Neural cell (in vitro differentiated cells): ENCODE data around the gene PPM1A. TPM values are rescaled to one million over a fixed set of nuclear protein-coding genes. Genes with fewer than 3 reads are reported as not detected.

Source experiments
- H2AFZ ChIP-seq: fragments of 200-600, 300-800 bp; sonication (generic), shearing (Covaris generic); 2 replicates; pipeline ENCODE4 v1.6.0; 2014; ENCODE audit warnings: low read depth, mild to moderate bottlenecking, antibody characterized with exemption, low read length, moderate library complexity
- H3F3A ChIP-seq: fragments of 200-600 bp; shearing (Covaris generic); 2 replicates; pipeline ENCODE4 v1.6.1; 2016; ENCODE audit warnings: mild to moderate bottlenecking, moderate library complexity, mixed read lengths, antibody characterized with exemption, low read length; ENCODE audit not compliant: insufficient read depth, poor library complexity, severe bottlenecking
- H3K27ac ChIP-seq: fragments of 200-600, 300-800 bp; sonication (generic), shearing (Covaris generic); 2 replicates; pipeline ENCODE4 v1.5.1; 2014; ENCODE audit warnings: mild to moderate bottlenecking, low read length, moderate library complexity
- H3K27me3 ChIP-seq: fragments of 300-800, 200-600 bp; sonication (generic), shearing (Covaris generic); 2 replicates; pipeline ENCODE4 v1.6.0; 2014; ENCODE audit warnings: mild to moderate bottlenecking, low read depth, low read length, moderate library complexity; ENCODE audit not compliant: insufficient read depth
- H3K36me3 ChIP-seq: fragments of 300-800, 200-600 bp; sonication (generic), shearing (Covaris generic); 2 replicates; pipeline ENCODE4 v1.5.1; 2014; ENCODE audit warnings: mild to moderate bottlenecking, antibody characterized with exemption, low read length, moderate library complexity; ENCODE audit not compliant: insufficient read depth
- H3K4me2 ChIP-seq: fragments of 300-800, 200-600 bp; sonication (generic), shearing (Covaris generic); 2 replicates; pipeline ENCODE4 v1.6.0; 2014; ENCODE audit warnings: mild to moderate bottlenecking, low read length
- H3K4me3 ChIP-seq: fragments of 300-800, 200-600 bp; sonication (generic), shearing (Covaris generic); 2 replicates; pipeline ENCODE4 v1.5.1; 2014; ENCODE audit warnings: mild to moderate bottlenecking, low read length, moderate library complexity
- H3K79me2 ChIP-seq: fragments of 200-600 bp; shearing (Covaris generic); replicated peaks from 2 replicates; pipeline ENCODE4 v1.6.0; 2014; ENCODE audit warnings: mild to moderate bottlenecking, low read length, moderate library complexity; ENCODE audit not compliant: insufficient read depth
- H3K9ac ChIP-seq: fragments of 300-800, 200-600 bp; sonication (generic), shearing (Covaris generic); 2 replicates; pipeline ENCODE4 v1.6.1; 2016; ENCODE audit warnings: mild to moderate bottlenecking, low read length, mixed read lengths
- H3K9me2 ChIP-seq: fragments of 200-600 bp; shearing (Covaris generic); 2 replicates; pipeline ENCODE4 v1.6.1; 2016; ENCODE audit warnings: mild to moderate bottlenecking, low read length, mixed read lengths; ENCODE audit not compliant: insufficient read depth
- H3K9me3 ChIP-seq: fragments of 200-600, 300-800 bp; sonication (generic), shearing (Covaris generic); 2 replicates; pipeline ENCODE4 v1.6.1; 2016; ENCODE audit warnings: mild to moderate bottlenecking, mixed run types, low read length, moderate library complexity, mixed read lengths
- H4K20me1 ChIP-seq: fragments of 200-600 bp; shearing (Covaris generic); 2 replicates; pipeline ENCODE4 v1.6.1; 2016; ENCODE audit warnings: mild to moderate bottlenecking, mixed run types; ENCODE audit not compliant: insufficient read depth
- CTCF ChIP-seq: fragments of 450-650 bp; IDR thresholded peaks from 2 replicates; pipeline ENCODE4 v1.5.1; 2014; ENCODE audit warnings: antibody characterized with exemption, mild to moderate bottlenecking, moderate library complexity; ENCODE audit not compliant: poor library complexity, severe bottlenecking
- EP300 ChIP-seq: fragments of 450-650 bp; conservative IDR thresholded peaks from 2 replicates; pipeline ENCODE4 v1.6.1; 2014; ENCODE audit warnings: antibody characterized with exemption, mild to moderate bottlenecking, moderate library complexity; ENCODE audit not compliant: poor library complexity, severe bottlenecking
- EZH2 ChIP-seq: fragments of 200-600, 300-800 bp; shearing (Covaris generic), sonication (generic); IDR thresholded peaks from 2 replicates; pipeline ENCODE4 v1.6.1; 2014; ENCODE audit warnings: antibody characterized with exemption, low read length, borderline replicate concordance, mild to moderate bottlenecking; ENCODE audit not compliant: insufficient read depth, poor library complexity, severe bottlenecking
- MXI1 ChIP-seq: fragments of 450-650 bp; conservative IDR thresholded peaks from 2 replicates; pipeline ENCODE4 v1.6.1; 2014; ENCODE audit warnings: antibody characterized with exemption, mild to moderate bottlenecking; ENCODE audit not compliant: poor library complexity, severe bottlenecking
- POLR2AphosphoS5 ChIP-seq: IDR thresholded peaks from 2 replicates; pipeline ENCODE4 v1.6.1; 2012
- RAD21 ChIP-seq: fragments of 450-650 bp; conservative IDR thresholded peaks from 2 replicates; pipeline ENCODE4 v1.6.1; 2014; ENCODE audit warnings: antibody characterized with exemption, mild to moderate bottlenecking, moderate library complexity
- REST ChIP-seq: IDR thresholded peaks from 2 replicates; pipeline ENCODE4 v1.6.1; 2012; ENCODE audit warnings: borderline replicate concordance
- SMC3 ChIP-seq: fragments of 450-650 bp; conservative IDR thresholded peaks from 2 replicates; pipeline ENCODE4 v1.6.1; 2014; ENCODE audit warnings: antibody characterized with exemption, mild to moderate bottlenecking, moderate library complexity; ENCODE audit not compliant: poor library complexity
- TAF1 ChIP-seq: IDR thresholded peaks from 2 replicates; pipeline ENCODE4 v1.6.1; 2012; ENCODE audit warnings: low read depth
- polyA plus RNA-seq: library from polyadenylated mRNA; depleted of rRNA; stranded (reverse); fragments of >200 nt; gene quantifications from 2 replicates; pipeline ENCODE4 v1.2.3, GENCODE V29; 2014

PPM1A gene
- polyA plus RNA-seq, 1 donor from 2014 or later, result 52.1 TPM

DNA sequence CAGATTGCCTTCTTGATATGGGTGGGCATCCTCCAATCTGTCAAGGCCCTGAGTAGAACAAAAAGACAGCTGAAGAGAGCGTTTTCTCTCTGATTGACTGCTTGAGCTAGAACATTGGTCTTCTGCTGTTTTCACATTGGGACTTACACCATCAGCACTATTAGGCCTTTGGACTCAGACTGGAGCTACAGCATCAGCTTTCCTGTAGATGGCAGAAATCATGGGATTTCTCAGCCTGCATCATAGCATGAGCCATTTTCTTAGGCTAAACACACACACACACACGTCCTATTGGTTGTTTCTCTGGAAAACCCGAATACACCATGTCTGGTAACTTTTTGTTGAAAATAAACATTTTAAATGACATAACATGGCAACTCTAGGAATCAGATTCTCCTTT, 15.8 kb upstream of the PPM1A start:
- Histone ChIP-seq H4K20me1 (no peaks in the 10 kb centered on the region), H3K27me3 (no peaks in the 10 kb centered on the region), H3K9me2 (no peaks in the 10 kb centered on the region), H3K4me2 (no peak overlapping the region), H3K9ac (no peak overlapping the region), H3K36me3 (no peaks in the 10 kb centered on the region), H3K27ac (no peak overlapping the region), H3K4me3 (no peak overlapping the region), H2AFZ (no peak overlapping the region), H3F3A (no peaks in the 10 kb centered on the region), H3K79me2 (no peaks in the 10 kb centered on the region), H3K9me3 (peaks cover 6% of the 10 kb centered on the region)
- TF ChIP-seq SMC3, result no peak
- no peak for TF ChIP-seq REST
- no peak for TF ChIP-seq POLR2AphosphoS5
- TF ChIP-seq EP300, result no peak
- TF ChIP-seq EZH2, result no peak
- no peak for TF ChIP-seq RAD21
- TF ChIP-seq CTCF, result no peak
- no peak for TF ChIP-seq TAF1
- TF ChIP-seq MXI1, result no peak

- no peak overlapping the region for H3K27ac ChIP-seq
- H3K9me3 ChIP-seq, result peaks cover 6% of the 10 kb centered on the region
- H3K4me3 ChIP-seq, result no peak overlapping the region
- no peaks in the 10 kb centered on the region for H3K79me2 ChIP-seq
- H3K27me3 ChIP-seq, result no peaks in the 10 kb centered on the region
- H3F3A ChIP-seq, result no peaks in the 10 kb centered on the region
- H3K4me2 ChIP-seq, result no peak overlapping the region
- H3K36me3 ChIP-seq, result no peaks in the 10 kb centered on the region
- H3K9ac ChIP-seq, result no peak overlapping the region
- H2AFZ ChIP-seq, result no peak overlapping the region
- H3K9me2 ChIP-seq, result no peaks in the 10 kb centered on the region
- H4K20me1 ChIP-seq, result no peaks in the 10 kb centered on the region
- TF ChIP-seq SMC3, result no peak
- TF ChIP-seq POLR2AphosphoS5, result no peak
- no peak for TF ChIP-seq CTCF
- no peak for TF ChIP-seq REST
- TF ChIP-seq EZH2, result no peak
Observed at GRCh38 chr14:60233891-60234290, 15.1 kb upstream of the PPM1A start.
